T-cell (primary cell): Measurements from ENCODE around the gene SDK2. TPM values are rescaled to one million over a fixed set of nuclear protein-coding genes. Genes with fewer than 3 reads are reported as not detected.

Experiments
- ATAC-seq, 4 experiments: fragments of 200-7000 bp in 3 of 4; fragments of 150-1000 bp in 1 of 4; cut with Tn5 transposase; replicated peaks in 1 of 4; 1 replicate in 3 of 4; 2 replicates in 1 of 4; pipeline ENCODE4 v1.10.0; 2021; ENCODE audit warnings: moderate library complexity in 3 of 4, mild to moderate bottlenecking in 2 of 4, moderate number of reproducible peaks in 1 of 4
- CTCF ChIA-PET, 2 donors: fragments of 300-600 bp; sonication (Branson Sonifier 250); formaldehyde crosslinking; loops; one replicate each; lab custom pipeline; 2022; ENCODE audit warnings: antibody characterized with exemption in 2 of 2; lab: Charles Lee
- POLR2A ChIA-PET, 2 donors: fragments of 300-600 bp; sonication (Branson Sonifier 250); formaldehyde crosslinking; loops; one replicate each; lab custom pipeline; 2022; ENCODE audit warnings: antibody characterized with exemption in 2 of 2; lab: Charles Lee
- DNase-seq, 35 experiments: peaks; one replicate each; pipeline versions ENCODE4 v3.0.0 to v3.0.0-alpha.2; 2013 to 2023
- H3K27ac ChIP-seq: one replicate; pipeline ENCODE4 v1.5.1; 2013; ENCODE audit warnings: low read length
- H3K27me3 ChIP-seq, 2 experiments: replicated peaks in 1 of 2; 1 replicate in 1 of 2; 2 replicates in 1 of 2; pipeline versions ENCODE4 v1.6.1 to v1.7.0; 2013; ENCODE audit warnings: low read length in 1 of 2, mixed read lengths in 1 of 2; ENCODE audit not compliant: control insufficient read depth in 2 of 2, insufficient read depth in 2 of 2; ENCODE audit errors: extremely low read depth in 1 of 2
- H3K36me3 ChIP-seq, 2 donors: 1 replicate in 1 of 2; 2 replicates in 1 of 2; pipeline versions ENCODE4 v1.6.1 to v1.7.0; 2013; ENCODE audit warnings: low read length in 1 of 2; ENCODE audit not compliant: control insufficient read depth in 2 of 2, insufficient read depth in 1 of 2; ENCODE audit errors: extremely low read depth in 1 of 2
- H3K4me1 ChIP-seq, 2 experiments: 1 replicate in 1 of 2; 2 replicates in 1 of 2; pipeline versions ENCODE4 v1.6.1 to v1.7.0; 2013; ENCODE audit warnings: low read length in 2 of 2, mixed read lengths in 1 of 2; ENCODE audit not compliant: insufficient read depth in 2 of 2, control insufficient read depth in 1 of 2; ENCODE audit errors: extremely low read depth in 1 of 2
- H3K4me3 ChIP-seq, 2 donors: 1 replicate in 1 of 2; 2 replicates in 1 of 2; pipeline versions ENCODE4 v1.5.1 to v1.7.0; 2013; ENCODE audit warnings: mild to moderate bottlenecking in 2 of 2, low read length in 1 of 2, moderate library complexity in 1 of 2; ENCODE audit not compliant: control insufficient read depth in 1 of 2; ENCODE audit errors: extremely low read depth in 1 of 2
- H3K9me3 ChIP-seq: 2 replicates; pipeline ENCODE4 v1.7.0; 2013
- H3K27ac Mint-ChIP-seq, 2 donors: one replicate each; pipeline ENCODE4 v1.8.0; 2020 to 2021; ENCODE audit warnings: mild to moderate bottlenecking in 2 of 2, mixed read lengths in 2 of 2
- H3K27me3 Mint-ChIP-seq, 2 donors: one replicate each; pipeline ENCODE4 v1.8.0; 2021 to 2022; ENCODE audit warnings: mixed read lengths in 2 of 2
- H3K36me3 Mint-ChIP-seq: one replicate; pipeline ENCODE4 v1.8.0; 2021; ENCODE audit warnings: mixed read lengths
- H3K4me1 Mint-ChIP-seq, 3 donors: one replicate each; pipeline ENCODE4 v1.8.0; 2020 to 2022; ENCODE audit warnings: mixed read lengths in 3 of 3, mild to moderate bottlenecking in 1 of 3
- H3K4me3 Mint-ChIP-seq, 3 donors: one replicate each; pipeline ENCODE4 v1.8.0; 2020 to 2022; ENCODE audit warnings: mild to moderate bottlenecking in 3 of 3, mixed read lengths in 3 of 3, moderate library complexity in 3 of 3
- H3K9me3 Mint-ChIP-seq, 3 donors: one replicate each; pipeline ENCODE4 v1.8.0; 2020 to 2022; ENCODE audit warnings: mixed read lengths in 3 of 3
- WGBS: methylation state at CpG from one replicate; pipeline ENCODE4 v1.1.5; 2013; ENCODE audit warnings: missing lambda C conversion rate; ENCODE audit not compliant: insufficient coverage; 5-methylcytosine and 5-hydroxymethylcytosine counted together
- total RNA-seq, 35 experiments: library from RNA in 6 of 35; stranded (reverse) in 6 of 35; fragments of 120-200 nt in 1 of 35; gene quantifications; one replicate each; pipeline versions ENCODE4 v1.2.1 to v1.2.4 and lab custom pipeline; 2013 to 2026

SDK2 gene
- total RNA-seq, 5 donors from 2014 or later (not counting 1 experiment from before 2014, with no cell fraction given): 2.9 to 8.3 (median 4.8) TPM

GRCh38 chr17:73686126-73686525, 41.9 kb upstream of the SDK2 start:
- ChIA-PET POLR2A (no interaction called here), CTCF (no interaction called here)
- Histone ChIP-seq H3K4me3 (no peak overlapping the region), H3K9me3 (no peaks in the 10 kb centered on the region), H3K36me3 (no peaks in the 10 kb centered on the region), H3K27me3 (peaks cover 0 to 24% of the 10 kb centered on the region in 2 experiments), H3K27ac (no peak overlapping the region), H3K4me1 (no peaks in the 10 kb centered on the region)
- Mint-ChIP-seq H3K9me3 (peaks cover 8 to 12% (median 9%) of the 10 kb centered on the region in 3 donors), H3K27ac (no peak overlapping the region), H3K36me3 (no peaks in the 10 kb centered on the region), H3K4me3 (no peak overlapping the region), H3K4me1 (no peaks in the 10 kb centered on the region), H3K27me3 (peaks cover 4 to 6% of the 10 kb centered on the region in 2 donors)
- no peak for ATAC-seq
- DNase-seq: no peak

DNA sequence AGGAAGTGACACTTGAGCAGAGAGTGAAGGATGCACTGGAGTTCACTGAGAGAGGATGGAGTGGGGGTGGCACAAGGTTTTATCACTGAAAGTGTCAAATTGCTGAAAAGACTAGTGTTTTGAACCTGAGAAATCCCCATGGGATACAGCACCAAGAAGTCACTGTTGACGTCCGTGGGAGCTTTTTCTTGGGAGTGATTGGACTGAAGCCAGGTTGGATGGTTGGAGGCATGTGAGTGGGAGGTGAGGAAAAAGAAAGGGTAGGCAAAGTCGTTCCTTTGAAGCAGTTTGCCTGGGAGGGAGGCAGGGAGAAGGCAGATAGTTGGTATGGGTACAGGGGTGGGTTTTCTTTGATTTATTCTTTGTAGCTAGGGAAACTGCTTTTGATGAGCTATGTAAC, 39.9 kb upstream of the SDK2 start:
- peaks cover 8 to 15% (median 9%) of the 10 kb centered on the region in 3 donors for H3K9me3 Mint-ChIP-seq
- POLR2A ChIA-PET: no interaction called here
- no peak for ATAC-seq

GRCh38 chr17:73683771-73684170, 39.5 kb upstream of the SDK2 start:
- H3K36me3 ChIP-seq: no peaks in the 10 kb centered on the region
- POLR2A ChIA-PET: no interaction called here
- Mint-ChIP-seq H3K27me3 (peaks cover 2 to 4% of the 10 kb centered on the region in 2 donors), H3K36me3 (no peaks in the 10 kb centered on the region), H3K9me3 (peaks cover 8 to 15% (median 9%) of the 10 kb centered on the region in 3 donors), H3K4me3 (no peak overlapping the region), H3K4me1 (no peaks in the 10 kb centered on the region), H3K27ac (no peak overlapping the region)
- no peak overlapping the region for H3K4me3 ChIP-seq
- CTCF ChIA-PET: no interaction called here
- DNase-seq (no peak), ATAC-seq (no peak)
- H3K4me1 ChIP-seq: no peaks in the 10 kb centered on the region
- 95% methylated on average over 4 of the region's 6 CpGs for WGBS
- H3K27me3 ChIP-seq: peaks cover 0 to 7% of the 10 kb centered on the region in 2 experiments
- H3K9me3 ChIP-seq: no peaks in the 10 kb centered on the region
- H3K27ac ChIP-seq: no peak overlapping the region

More for the DNA sequence above, 39.9 kb upstream of the SDK2 start:
- no peak overlapping the region for H3K4me3 ChIP-seq
- WGBS: 81% methylated on average over 2 of the region's 3 CpGs
- Mint-ChIP-seq H3K4me1 (no peaks in the 10 kb centered on the region), H3K36me3 (no peaks in the 10 kb centered on the region), H3K4me3 (no peak overlapping the region), H3K27me3 (peaks cover 2 to 4% of the 10 kb centered on the region in 2 donors), H3K27ac (no peak overlapping the region)
- H3K27ac ChIP-seq: no peak overlapping the region
- H3K4me1 ChIP-seq: no peaks in the 10 kb centered on the region
- CTCF ChIA-PET: no interaction called here
- H3K36me3 ChIP-seq: no peaks in the 10 kb centered on the region
- no peak for DNase-seq
- H3K27me3 ChIP-seq: peaks cover 0 to 7% of the 10 kb centered on the region in 2 experiments
- H3K9me3 ChIP-seq: no peaks in the 10 kb centered on the region

DNA sequence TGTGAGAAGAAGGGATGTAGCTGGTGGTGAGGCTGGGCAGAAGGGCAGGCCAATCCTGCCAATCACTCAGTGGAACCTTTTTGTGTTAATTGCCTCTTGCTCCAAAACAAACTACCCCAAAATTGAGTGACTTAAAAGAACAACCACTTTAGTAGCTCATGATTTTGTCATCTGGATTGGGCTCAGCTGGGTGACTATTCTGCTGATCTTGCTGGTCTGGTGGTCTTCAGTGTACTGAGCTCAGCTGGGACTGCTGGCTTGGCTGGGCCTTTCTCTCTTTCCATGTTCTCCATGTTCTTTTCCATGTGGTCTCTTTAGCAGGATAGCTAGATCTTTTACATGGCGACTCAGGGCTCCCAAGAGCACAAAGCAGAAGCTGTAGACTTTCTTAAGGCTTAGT, 37.7 kb upstream of the SDK2 start:
- CTCF ChIA-PET: no interaction called here
- no peaks in the 10 kb centered on the region for H3K36me3 ChIP-seq
- H3K27me3 Mint-ChIP-seq: peaks cover 2 to 7% of the 10 kb centered on the region in 2 donors

DNA sequence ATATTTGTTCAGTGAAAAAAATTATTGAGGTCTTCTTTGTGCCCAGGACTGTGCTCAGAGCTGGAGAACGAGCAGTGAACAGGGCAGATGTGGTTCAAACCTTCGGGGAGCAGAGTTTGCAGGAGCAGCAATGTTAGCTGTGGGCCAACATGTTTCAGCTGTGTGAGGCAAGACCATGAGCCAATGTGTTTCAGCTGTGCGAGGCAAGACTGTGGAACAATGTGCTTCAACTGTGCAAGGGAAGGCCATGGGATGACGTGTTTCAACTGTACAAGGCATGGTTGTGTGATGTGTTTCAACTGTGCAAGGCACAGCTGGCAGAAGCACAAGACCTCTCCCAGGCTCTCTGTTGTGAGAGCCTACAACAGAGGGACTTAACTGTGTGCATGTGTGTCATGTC, 35.2 kb upstream of the SDK2 start:
- no peak for ATAC-seq
- H3K4me3 ChIP-seq: no peak overlapping the region
- no peak overlapping the region for H3K27ac Mint-ChIP-seq
- no peak overlapping the region for H3K4me3 Mint-ChIP-seq
- no peaks in the 10 kb centered on the region for H3K4me1 Mint-ChIP-seq
- H3K27me3 ChIP-seq: peaks cover 0 to 7% of the 10 kb centered on the region in 2 experiments
- POLR2A ChIA-PET: no interaction called here
- no peaks in the 10 kb centered on the region for H3K36me3 Mint-ChIP-seq
- H3K27me3 Mint-ChIP-seq: peaks cover 9 to 12% of the 10 kb centered on the region in 2 donors
- DNase-seq: no peak
- no peak overlapping the region for H3K27ac ChIP-seq
- CTCF ChIA-PET: no interaction called here
- WGBS: 78% methylated on average over 4 of the region's 4 CpGs
- H3K9me3 Mint-ChIP-seq: peaks cover 5 to 15% (median 8%) of the 10 kb centered on the region in 3 donors
- no peaks in the 10 kb centered on the region for H3K9me3 ChIP-seq
- H3K4me1 ChIP-seq: no peaks in the 10 kb centered on the region
- no peaks in the 10 kb centered on the region for H3K36me3 ChIP-seq

More for the DNA sequence above, 37.7 kb upstream of the SDK2 start:
- no peak for DNase-seq
- Histone ChIP-seq H3K9me3 (no peaks in the 10 kb centered on the region), H3K4me1 (no peaks in the 10 kb centered on the region), H3K27me3 (peaks cover 0 to 7% of the 10 kb centered on the region in 2 experiments), H3K27ac (no peak overlapping the region), H3K4me3 (no peak overlapping the region)
- H3K27ac Mint-ChIP-seq: no peak overlapping the region
- H3K9me3 Mint-ChIP-seq: peaks cover 8 to 15% (median 9%) of the 10 kb centered on the region in 3 donors
- no peak overlapping the region for H3K4me3 Mint-ChIP-seq
- ATAC-seq: no peak
- WGBS: 67% methylated on average over 1 of the region's 1 CpG
- H3K4me1 Mint-ChIP-seq: no peaks in the 10 kb centered on the region
- POLR2A ChIA-PET: interaction anchor here in 1 of 2 donors (0.6 kb wide), 1 partner anchor 23 kb away, joined by 4 read pairs; no protein-coding TSS in a partner anchor
- H3K36me3 Mint-ChIP-seq: no peaks in the 10 kb centered on the region

DNA sequence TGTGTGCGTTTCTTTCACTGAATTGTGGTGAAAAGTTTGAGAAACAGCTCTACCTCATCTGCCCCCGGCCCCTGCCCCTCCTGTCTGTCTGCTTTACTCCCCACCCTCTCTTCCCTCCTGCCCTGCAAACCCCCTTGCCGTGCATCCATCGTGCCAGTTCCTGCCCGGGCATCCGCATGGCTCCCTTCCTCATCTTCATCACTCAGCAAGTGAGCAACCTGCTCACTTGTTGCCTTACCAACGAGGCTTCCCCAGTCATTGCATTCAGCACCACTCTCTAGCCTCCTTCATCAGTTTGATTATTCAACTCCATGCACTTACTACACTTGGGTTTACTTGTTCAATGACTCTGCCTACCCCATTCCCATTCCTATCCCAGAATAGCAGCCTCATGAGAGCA, 34.8 kb upstream of the SDK2 start:
- CTCF ChIA-PET: no interaction called here
- ATAC-seq: no peak
- Mint-ChIP-seq H3K9me3 (peaks cover 5 to 15% (median 8%) of the 10 kb centered on the region in 3 donors), H3K27ac (no peak overlapping the region), H3K4me3 (no peak overlapping the region), H3K27me3 (peaks cover 9 to 11% of the 10 kb centered on the region in 2 donors), H3K36me3 (no peaks in the 10 kb centered on the region), H3K4me1 (no peaks in the 10 kb centered on the region)
- POLR2A ChIA-PET: no interaction called here
- Histone ChIP-seq H3K27ac (no peak overlapping the region), H3K9me3 (no peaks in the 10 kb centered on the region), H3K4me3 (no peak overlapping the region), H3K36me3 (no peaks in the 10 kb centered on the region), H3K27me3 (peaks cover 0 to 7% of the 10 kb centered on the region in 2 experiments), H3K4me1 (no peaks in the 10 kb centered on the region)
- 75% methylated on average over 6 of the region's 7 CpGs for WGBS
- DNase-seq: no peak

DNA sequence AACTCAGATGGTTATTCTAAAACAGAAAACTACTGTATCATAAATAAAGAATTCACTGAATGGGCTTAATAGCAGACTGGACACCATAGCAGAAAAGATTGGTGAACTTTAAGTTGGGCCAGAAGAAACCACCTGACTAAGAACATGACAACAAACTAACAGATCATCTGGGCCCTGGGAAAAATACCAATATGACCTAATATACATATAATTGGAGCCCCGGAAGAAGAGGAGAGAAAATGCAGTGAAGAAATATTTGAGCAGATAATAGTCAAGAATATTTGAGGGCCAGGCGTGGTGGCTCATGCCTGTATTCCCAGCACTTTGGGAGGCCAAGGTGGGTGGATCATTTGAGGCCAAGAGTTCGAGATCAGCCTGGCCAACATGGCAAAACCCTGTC, 25.5 kb upstream of the SDK2 start:
- no CpG with 5 or more reads among the region's 3 CpGs for WGBS
- Mint-ChIP-seq H3K27ac (no peak overlapping the region), H3K4me3 (no peak overlapping the region), H3K27me3 (peaks cover 3 to 5% of the 10 kb centered on the region in 2 donors), H3K9me3 (peaks cover 0 to 14% (median 8%) of the 10 kb centered on the region in 3 donors), H3K36me3 (no peaks in the 10 kb centered on the region), H3K4me1 (peaks cover 24 to 28% (median 27%) of the 10 kb centered on the region in 3 donors)
- POLR2A ChIA-PET: no interaction called here
- Histone ChIP-seq H3K4me1 (peaks cover 9 to 18% of the 10 kb centered on the region in 2 experiments), H3K27me3 (no peaks in the 10 kb centered on the region), H3K9me3 (no peaks in the 10 kb centered on the region), H3K4me3 (no peak overlapping the region), H3K27ac (no peak overlapping the region), H3K36me3 (no peaks in the 10 kb centered on the region)
- ATAC-seq: no peak
- no peak for DNase-seq
- CTCF ChIA-PET: no interaction called here
